Bronchial epithelial cell (primary cell): Measurements from ENCODE around the gene ADAD2. TPM values are rescaled to one million over a fixed set of nuclear protein-coding genes. Genes with fewer than 3 reads are reported as not detected.
A peak's percentile ranks its signal among the peaks of the same experiment; 100 is the strongest.

ENCODE experiments used
- DNase-seq: peaks from one replicate; pipeline ENCODE4 v3.0.0-alpha.2; 2010; ENCODE audit warnings: low read depth
- FAIRE-seq: peaks from 2 replicates; lab custom pipeline; 2011; peaks lifted over from hg19 to GRCh38; lab: Jason Lieb, UNC
- H3K27me3 ChIP-seq: 2 replicates; pipeline ENCODE4 v1.5.1; 2011; ENCODE audit warnings: low read length; ENCODE audit not compliant: control insufficient read depth, insufficient read depth
- H3K36me3 ChIP-seq: 2 replicates; pipeline ENCODE4 v1.5.1; 2011; ENCODE audit warnings: low read length; ENCODE audit not compliant: control insufficient read depth, insufficient read depth
- H3K4me3 ChIP-seq: 2 replicates; pipeline ENCODE4 v1.5.1; 2011; ENCODE audit warnings: mild to moderate bottlenecking, low read depth, low read length, control low read depth
- total RNA-seq: library from RNA; depleted of rRNA; stranded (reverse); fragments of >200 nt; gene quantifications from 2 replicates; pipeline ENCODE4 v1.2.1, GENCODE V29; 2014
- TF ChIP-seq, protein P1 (sequence below): IDR thresholded peaks from 2 replicates; pipeline ENCODE4 v1.5.1; 2011; ENCODE audit warnings: mild to moderate bottlenecking, moderate library complexity, low read length, control low read depth, inconsistent platforms; ENCODE audit not compliant: insufficient read depth, severe bottlenecking

ADAD2 gene
- total RNA-seq, 1 donor from 2014 or later = not detected

DNA sequence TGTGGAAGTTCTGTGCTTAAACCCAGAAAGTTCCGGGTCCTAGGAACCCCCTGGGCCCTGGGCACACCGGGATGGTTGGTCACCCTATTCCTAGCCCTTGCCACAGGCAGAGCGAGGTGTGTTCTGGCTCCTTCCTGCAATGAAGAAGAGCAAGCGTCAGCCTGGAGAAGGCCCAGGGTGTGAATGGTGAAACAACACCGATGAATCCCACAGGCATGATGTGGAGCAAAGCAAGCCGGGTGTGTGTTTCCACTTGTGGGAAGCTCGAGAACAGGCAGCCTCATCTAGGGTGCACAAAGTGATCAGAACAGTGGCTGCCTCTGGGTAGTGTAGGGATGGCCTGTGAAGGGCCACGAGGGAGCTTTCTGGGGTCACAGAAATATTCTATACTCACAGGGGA lies 35.1 kb downstream of the ADAD2 start:
- FAIRE-seq = no peak
- Histone ChIP-seq H3K4me3 (no peak overlapping the region), H3K27me3 (no peaks in the 10 kb centered on the region), H3K36me3 (no peaks in the 10 kb centered on the region)
- TF ChIP-seq, protein P1, sequence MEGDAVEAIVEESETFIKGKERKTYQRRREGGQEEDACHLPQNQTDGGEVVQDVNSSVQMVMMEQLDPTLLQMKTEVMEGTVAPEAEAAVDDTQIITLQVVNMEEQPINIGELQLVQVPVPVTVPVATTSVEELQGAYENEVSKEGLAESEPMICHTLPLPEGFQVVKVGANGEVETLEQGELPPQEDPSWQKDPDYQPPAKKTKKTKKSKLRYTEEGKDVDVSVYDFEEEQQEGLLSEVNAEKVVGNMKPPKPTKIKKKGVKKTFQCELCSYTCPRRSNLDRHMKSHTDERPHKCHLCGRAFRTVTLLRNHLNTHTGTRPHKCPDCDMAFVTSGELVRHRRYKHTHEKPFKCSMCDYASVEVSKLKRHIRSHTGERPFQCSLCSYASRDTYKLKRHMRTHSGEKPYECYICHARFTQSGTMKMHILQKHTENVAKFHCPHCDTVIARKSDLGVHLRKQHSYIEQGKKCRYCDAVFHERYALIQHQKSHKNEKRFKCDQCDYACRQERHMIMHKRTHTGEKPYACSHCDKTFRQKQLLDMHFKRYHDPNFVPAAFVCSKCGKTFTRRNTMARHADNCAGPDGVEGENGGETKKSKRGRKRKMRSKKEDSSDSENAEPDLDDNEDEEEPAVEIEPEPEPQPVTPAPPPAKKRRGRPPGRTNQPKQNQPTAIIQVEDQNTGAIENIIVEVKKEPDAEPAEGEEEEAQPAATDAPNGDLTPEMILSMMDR = no peak
- no peak for DNase-seq

DNA sequence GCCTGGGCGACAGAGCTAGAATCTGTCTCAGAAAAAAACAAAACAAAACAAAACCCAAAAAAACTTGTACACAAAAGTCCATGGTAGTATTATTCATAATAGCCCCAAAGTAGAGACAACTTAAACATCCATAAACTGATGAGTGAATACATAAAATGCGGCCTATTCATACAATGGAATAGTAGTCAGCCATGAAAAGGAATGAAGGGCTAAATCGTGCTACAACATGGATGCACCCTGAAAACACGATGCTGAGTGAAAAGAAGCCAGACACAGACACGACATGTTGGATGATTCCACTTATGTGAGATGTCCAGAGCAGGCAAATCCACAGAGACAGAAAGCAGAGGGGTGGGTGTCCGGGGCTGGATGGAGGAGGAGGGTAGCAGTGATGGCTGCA lies 36.6 kb downstream of the ADAD2 start:
- no peak overlapping the region for H3K4me3 ChIP-seq

DNA sequence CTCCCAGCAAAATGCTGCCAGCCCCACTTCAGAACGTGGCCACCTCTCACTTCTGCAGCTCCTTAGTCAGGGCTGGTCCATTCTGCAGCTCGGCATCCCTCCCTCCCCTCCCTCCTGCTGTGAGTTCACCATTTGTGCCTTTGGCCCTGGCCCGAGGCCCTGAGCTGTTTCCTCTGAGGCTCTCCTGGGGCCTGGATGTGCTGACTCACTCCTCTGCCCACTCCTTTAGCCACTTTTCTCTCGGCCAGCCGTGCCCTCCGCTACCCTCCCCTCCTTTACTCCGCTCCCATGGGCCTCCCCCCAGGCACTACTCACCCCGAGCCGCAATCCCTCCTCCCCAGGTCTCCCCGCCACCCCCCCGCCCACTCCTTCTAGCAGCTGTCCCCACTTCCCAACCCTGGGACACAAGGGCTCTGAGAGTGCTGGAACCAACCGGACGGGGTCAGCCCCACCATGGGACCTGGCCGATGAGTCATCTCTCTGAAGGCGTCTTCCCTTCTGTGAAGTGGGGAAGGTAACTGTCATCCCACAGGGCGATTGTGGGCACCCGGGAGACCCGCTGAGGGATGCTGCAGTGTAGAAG lies 37.4 kb downstream of the ADAD2 start:
- FAIRE-seq (no peak), DNase-seq (peak; percentile 13)
- no peak overlapping the region for H3K4me3 ChIP-seq
- TF ChIP-seq, protein P1 = no peak
- no peaks in the 10 kb centered on the region for H3K36me3 ChIP-seq
- no peaks in the 10 kb centered on the region for H3K27me3 ChIP-seq

More for the DNA sequence above, 36.6 kb downstream of the ADAD2 start:
- Histone ChIP-seq H3K36me3 (no peaks in the 10 kb centered on the region), H3K27me3 (no peaks in the 10 kb centered on the region)
- FAIRE-seq (peak; percentile 7), DNase-seq (no peak)
- TF ChIP-seq, protein P1 = no peak

DNA sequence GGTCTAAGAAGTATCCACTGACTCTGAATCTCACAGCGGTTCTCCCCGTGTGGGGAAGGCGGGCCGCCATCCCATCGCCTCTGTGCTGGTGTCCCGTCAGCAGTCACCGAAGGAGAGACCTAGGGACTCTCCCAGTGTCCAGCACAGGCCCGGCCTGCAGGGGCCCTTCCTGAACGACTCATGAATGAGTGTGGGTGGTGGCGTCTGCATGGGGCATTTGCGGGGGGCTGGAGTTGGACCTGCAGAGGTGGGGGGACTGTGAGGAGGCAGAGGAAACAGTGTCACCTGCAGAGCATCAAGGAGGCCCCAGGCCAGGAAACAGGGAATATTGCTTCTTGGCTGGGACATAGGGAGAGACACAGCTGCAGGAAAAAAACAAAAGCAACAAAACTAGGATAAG lies 38.5 kb downstream of the ADAD2 start:
- DNase-seq = no peak
- no peak for FAIRE-seq

DNA sequence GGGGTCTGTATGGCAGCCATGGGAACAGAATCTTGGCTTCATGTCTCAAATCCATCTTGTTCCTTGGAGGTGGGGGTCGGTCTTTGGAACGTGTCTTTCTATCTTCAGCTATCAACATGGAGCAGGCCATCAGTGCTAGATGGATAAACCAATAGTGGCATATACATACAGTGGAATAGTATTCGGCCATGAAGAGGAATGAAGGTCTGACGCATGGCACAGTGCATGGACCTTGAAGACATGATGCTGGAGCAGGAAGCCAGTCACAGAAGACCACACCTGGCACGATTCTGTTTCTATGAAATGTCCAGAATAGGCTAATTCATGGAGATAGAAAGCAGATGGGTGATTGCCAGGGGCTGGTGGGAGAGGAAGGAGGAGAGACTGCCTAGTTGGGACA lies 41.1 kb downstream of the ADAD2 start:
- H3K4me3 ChIP-seq = no peak overlapping the region
- TF ChIP-seq, protein P1 = no peak
- H3K27me3 ChIP-seq = peaks cover 3% of the 10 kb centered on the region
- no peak for DNase-seq
- no peak for FAIRE-seq
- H3K36me3 ChIP-seq = no peaks in the 10 kb centered on the region

More for the DNA sequence above, 38.5 kb downstream of the ADAD2 start:
- peaks cover 3% of the 10 kb centered on the region for H3K27me3 ChIP-seq
- TF ChIP-seq, protein P1 = no peak
- H3K36me3 ChIP-seq = no peaks in the 10 kb centered on the region
- no peak overlapping the region for H3K4me3 ChIP-seq

DNA sequence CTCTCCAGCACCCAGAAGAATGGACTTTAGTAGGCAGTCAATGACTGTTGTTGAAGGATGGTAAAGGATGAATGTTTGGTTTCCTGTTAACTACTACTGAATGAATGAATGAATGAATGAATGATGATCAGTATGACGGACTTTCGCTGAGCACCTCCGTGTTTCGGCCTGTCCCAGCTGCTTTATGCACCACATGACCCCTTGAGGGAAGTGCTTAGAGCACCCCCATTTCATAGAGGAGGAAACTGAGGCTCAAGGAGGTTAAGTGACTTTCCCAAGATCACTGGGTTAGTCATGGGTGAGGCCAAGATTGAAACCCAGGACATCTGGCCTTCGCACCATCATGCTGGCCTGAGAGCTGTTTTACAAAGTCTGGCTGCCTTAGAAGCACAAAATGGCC lies 42.0 kb downstream of the ADAD2 start:
- no peak for DNase-seq
- Histone ChIP-seq H3K36me3 (no peaks in the 10 kb centered on the region), H3K4me3 (no peak overlapping the region), H3K27me3 (peaks cover 3% of the 10 kb centered on the region)
- TF ChIP-seq, protein P1 = no peak
- FAIRE-seq = peak; percentile 7
